Sciatic nerve (tissue), 2 donors: ENCODE measurements around the gene CUL4B. TPM values are rescaled to one million over a fixed set of nuclear protein-coding genes. Genes with fewer than 3 reads are reported as not detected.
"Not testable (repeated sequence)": the region's sequence is repeated elsewhere in the genome, so short reads cannot be mapped to it uniquely, and the experiment has no call there.

ENCODE experiments used
- ATAC-seq: fragments of 200-7000 bp; cut with Tn5 transposase; one replicate; pipeline ENCODE4 v1.9.1; 2020; ENCODE audit warnings: mild to moderate bottlenecking, moderate library complexity
- DNase-seq: peaks from one replicate; pipeline ENCODE4 v3.0.0-alpha.2; 2020; ENCODE audit warnings: low spot score
- intact Hi-C: fragments of 100-400 bp; cut with DNase I; formaldehyde crosslinking; loops from one replicate; pipeline ENCODE4 v1.14.2; 2022
- total RNA-seq: library from RNA; stranded (reverse); fragmentation: NEBNext Ultra II Directional; extraction: Animal tissue kit (Norgen Biotek cat#: 25700); gene quantifications from one replicate; pipeline ENCODE4 v1.2.1, GENCODE V29; 2021
- donor health status: DM: no; HTN: no; CAD: no.
- donor health status: DM: no; HTN: no; CAD: no.

Gene CUL4B
- 38.2 TPM for total RNA-seq

DNA sequence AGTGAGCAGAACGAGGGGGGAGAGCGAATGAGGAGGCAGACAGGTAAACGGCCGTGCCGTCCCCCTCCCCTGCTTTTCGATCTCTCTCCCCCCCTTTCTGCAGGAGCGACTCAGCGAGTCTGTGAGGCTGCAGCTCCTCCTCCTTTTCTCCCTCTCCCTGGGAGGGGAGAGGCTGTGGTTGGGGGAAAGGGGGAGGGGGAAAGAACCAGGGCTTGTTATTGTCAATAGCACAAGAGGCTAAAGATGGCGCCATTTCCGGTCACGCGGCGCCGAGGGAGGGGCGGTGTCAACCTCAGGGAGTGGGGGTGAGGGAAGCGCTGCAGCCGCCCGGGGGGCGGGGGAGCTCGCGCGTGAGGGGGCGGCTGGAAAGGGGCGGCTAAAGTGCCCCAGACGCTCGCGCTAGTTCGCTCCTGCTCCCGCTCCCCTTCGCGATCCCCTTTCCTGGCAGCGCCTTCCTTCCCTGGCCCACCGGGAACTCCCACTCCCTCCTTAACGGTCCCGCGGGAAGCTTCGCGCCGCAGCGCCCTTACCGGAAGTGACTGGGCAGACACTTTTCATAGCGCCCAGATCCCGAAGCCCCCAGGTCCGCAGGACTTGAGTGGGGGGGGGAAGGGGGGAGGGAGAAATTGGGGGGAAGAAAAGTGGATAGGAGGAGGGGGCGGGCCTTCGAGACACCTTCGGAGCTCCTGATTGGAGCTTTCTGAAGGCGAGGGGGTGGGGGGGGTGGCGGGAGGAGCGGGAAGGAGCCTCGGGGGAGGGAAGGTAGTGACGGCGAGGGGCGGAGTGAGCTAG lies at the start of gene CUL4B:
Gene CUL4B, minus strand, starts transcription at position 121 of the 792 bp plus-strand sequence. CDS start 324 bp downstream, outside the sequence.
- ATAC-seq (peak; percentile 98), DNase-seq (peak; percentile 95)
- intact Hi-C loops = no loop called here

DNA sequence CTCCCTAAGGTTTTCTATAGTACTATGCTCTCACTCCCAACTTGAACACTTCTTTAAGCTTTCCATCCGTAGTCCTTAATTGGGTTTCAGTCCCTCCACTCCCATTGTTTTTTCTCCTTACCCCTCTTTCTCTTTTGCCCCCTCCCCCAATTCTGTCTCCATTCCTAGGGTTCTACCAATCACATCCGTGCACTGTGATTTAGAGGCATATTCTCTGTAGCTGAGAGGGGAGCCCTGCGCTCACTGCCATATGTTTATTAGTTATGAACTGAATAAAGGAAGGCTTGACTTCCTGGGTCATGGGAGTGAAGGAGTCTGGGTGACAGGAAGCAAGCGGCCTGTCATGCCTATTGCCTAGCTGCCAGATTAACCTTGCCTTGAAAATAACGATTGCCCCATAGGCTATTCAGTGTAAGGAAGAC lies 43.6 kb upstream of the CUL4B start:
- no peak for DNase-seq
- intact Hi-C loops = no loop called here
- peak; percentile 70 for ATAC-seq

DNA sequence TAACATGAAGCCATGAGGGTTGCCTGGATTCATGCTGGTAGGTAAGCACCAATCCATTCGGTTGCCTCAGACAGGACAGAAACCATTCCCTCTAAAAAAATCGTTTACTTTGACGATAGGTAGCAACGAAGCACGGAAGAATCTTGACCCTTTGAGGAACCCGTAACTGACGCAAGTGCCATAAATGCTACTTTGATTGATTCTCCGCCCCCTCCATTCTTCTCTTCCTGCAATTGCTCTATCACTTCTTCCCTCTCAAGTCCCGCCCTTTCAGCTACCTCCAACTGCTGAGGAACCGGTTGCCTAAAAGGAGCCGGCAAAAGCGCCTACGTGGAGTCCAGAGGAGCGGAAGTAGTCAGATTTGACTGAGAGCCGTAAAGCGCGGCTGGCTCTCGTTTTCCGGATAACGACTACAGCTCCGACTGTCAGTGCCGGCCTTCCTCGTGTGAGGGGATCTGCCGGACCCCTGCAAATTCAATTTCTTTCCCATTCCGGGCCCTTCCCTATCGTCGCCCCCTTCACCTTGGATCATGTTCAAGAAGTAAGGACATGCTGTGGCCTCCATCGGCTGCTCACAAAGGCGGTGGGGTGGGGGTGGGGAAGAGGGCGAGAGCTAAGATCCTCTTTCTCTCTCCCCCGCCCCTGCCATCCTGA lies 43.1 kb upstream of the CUL4B start, which contains the start of gene MCTS1:
Gene MCTS1, plus strand, starts transcription at position 395 of the 654 bp plus-strand sequence. Its CDS starts 136 bp downstream, at position 531.
- intact Hi-C loops = no loop called here

DNA sequence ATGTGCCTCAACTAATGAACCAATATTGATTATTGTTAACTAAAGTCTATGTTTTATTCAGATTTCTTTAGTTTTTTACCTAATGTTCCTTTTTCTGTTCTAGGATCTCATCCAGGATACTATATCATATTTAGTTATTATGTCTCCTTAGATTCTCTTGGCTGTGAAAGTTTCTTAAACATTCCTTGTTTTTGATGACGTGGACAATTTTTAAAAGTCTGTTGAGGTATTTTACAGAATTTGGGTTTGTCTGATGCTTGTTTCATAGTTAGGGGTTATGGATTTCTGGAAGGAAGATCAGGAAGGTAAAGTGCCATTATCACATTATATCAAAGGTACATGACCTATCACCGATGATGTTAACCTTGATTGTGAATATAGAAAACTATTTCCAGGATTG lies 24.9 kb upstream of the CUL4B start:
- ATAC-seq = no peak
- intact Hi-C loops = no loop called here

More for the DNA sequence above, 43.1 kb upstream of the CUL4B start, which contains the start of gene MCTS1:
- ATAC-seq (peak; percentile 96), DNase-seq (peak; percentile 83)

DNA sequence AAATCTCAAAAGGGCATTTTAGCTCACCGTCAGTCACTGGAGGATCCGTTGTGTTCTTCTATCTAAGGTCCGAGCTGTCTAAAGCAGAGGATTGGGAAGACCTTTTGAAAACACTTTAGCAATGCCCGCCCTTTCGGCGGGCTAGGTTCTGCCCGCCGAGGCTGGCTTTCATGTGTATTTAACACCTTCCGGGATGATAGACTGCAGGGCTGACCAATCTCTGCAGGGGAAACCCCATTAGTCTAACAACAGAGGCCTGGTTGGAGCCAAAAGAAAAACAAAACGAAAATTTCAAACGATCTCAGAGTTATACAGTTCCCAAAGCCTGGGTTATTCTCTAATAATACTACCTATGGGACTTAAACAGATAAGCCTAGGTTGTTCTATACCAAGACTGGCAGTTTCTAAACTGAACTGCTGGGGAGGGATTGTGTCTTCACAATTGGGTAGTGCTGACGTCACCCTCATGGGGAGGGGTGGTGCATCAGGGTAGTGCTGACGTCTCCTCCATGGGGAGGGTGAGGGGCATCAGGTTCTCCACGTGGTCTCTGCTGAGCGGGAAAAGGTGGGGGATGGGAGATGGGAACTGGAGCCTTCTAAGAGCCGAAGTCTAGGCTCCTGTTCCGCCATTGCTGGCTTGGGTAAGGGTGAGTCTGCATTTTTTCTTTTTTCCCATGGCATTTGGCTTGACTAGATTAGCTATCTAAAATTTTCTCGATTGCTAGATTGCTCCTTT lies 14.8 kb upstream of the CUL4B start:
- intact Hi-C loops = no loop called here
- DNase-seq = no peak
- ATAC-seq = no peak

More for the DNA sequence above, 24.9 kb upstream of the CUL4B start:
- DNase-seq = no peak

DNA sequence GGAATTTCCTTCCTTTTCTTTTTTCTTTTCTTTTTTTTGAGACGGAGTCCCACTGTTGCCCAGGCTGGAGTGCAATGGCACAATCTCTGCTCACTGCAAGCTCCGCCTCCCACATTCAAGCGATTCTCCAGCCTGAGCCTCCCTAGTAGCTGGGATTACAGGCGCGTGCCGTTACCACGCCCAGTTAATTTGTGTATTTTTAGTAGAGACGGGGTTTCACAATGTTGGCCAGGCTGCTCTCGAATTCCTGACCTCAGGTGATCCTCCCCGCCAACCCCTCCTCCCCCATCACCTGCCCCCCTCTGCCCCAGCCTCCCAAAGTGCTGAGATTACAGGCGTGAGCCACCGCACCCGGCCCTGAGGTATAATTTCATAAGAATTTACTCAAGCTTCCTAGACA lies 13.0 kb upstream of the CUL4B start:
- DNase-seq, intact Hi-C loops, ATAC-seq: not testable (repeated sequence)

DNA sequence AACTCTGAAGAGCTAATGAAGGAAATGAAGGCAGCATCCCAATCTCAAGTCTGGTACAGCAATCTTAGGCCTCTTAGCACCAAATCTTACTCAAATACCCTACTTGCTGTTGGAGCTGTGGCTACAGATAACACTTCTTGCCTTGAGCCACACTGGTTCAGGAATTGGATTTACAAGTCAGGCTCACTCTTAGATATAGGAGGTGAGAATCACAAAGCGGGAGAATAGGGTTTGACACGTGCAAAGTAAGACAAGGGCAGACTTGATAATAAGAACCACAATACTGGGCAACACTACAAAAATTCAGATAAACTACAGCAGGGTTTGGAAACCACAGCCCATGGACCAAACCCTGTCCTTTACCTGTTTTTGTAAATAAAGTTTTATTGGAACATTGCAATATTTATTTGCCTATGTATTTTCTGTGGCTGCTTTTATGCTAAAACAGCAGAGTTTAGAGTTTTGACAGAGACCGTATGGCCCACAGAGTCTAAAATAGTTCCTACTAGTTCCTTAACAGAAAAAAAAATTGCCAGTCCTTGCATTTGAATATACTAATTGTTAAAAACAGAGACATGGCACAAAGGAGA lies 9.3 kb upstream of the CUL4B start:
- intact Hi-C loops = no loop called here
- ATAC-seq (no peak), DNase-seq (no peak)

DNA sequence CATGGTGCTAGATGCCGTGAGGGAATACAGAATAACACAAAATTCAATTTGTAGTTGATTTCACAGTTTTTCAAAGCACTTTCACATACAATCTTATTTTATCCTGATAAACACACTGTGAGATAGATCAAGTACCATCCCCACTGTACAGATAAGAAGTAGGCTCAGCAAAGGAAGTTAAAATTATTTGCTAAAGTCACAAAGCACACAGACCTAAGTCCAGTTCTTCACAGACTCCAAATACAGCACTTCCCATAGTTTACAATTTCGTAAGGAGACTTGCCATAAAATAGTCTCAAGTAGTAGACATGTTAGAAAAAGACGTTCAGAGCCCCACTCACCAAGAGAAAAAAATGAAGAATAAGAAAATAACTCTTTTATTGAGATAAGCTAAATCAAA lies 7.8 kb upstream of the CUL4B start:
- no peak for ATAC-seq
- intact Hi-C loops = no loop called here

DNA sequence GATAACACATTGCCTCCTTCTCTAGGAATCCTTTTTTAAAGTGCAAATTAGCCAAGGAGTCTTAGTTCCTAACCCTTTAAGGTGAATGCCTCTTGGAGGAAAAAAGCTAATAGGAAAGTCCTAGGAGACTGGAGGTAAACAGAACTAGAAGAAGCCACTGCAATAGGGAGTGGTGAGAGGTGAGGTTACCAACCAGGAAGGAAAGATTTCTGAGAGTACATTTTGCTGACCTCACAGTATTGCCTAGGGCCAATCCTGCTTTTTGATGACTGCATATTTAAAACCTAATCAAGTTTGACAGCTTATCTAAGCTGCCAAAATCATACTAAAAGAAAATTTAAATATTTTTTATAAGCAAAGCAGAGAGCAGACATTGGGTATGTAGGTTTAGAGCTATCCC lies 7.3 kb upstream of the CUL4B start:
- DNase-seq (no peak), ATAC-seq (no peak)
- intact Hi-C loops = no loop called here

More for the DNA sequence above, 7.8 kb upstream of the CUL4B start:
- DNase-seq = no peak

DNA sequence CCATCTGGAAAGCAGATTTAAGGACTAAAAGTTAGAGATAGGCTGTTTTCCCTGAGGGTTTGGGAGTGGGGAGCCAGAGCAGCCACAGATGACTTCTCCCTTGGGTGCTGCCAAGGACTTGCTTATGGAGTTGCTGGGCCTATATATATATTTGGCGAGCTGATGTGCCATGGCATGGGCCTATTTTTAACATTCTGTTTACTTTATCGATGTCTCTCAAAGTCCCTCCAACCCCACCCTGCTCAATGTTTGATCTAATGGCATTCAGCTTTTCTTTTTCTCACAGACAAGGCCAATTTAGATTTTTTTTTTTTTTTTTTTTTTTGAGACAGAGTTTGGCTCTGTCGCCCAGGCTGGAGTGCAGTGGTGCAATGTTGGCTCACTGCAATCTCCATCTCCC lies 6.1 kb upstream of the CUL4B start:
- DNase-seq (no peak), ATAC-seq (no peak)
- intact Hi-C loops = no loop called here

DNA sequence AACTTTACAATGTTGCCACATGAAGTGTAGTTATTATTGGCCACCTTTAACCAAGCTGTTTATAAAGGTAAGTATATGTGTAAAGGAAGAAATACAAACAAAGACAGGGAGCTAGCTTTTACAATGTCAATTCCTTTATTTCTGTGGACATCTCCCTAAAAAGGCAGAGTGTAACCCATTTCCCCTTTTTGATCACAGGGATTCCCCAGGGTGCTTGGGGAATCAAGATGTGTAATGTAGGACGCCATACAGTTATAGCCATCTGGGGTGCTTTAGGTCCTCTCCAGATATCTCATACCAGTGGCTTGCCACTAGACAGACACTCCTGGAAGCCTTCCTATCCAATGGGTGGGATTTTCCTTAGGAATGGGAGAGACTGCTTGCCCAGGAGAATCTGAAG lies 4.2 kb upstream of the CUL4B start:
- ATAC-seq (no peak), DNase-seq (no peak)
- intact Hi-C loops = no loop called here

DNA sequence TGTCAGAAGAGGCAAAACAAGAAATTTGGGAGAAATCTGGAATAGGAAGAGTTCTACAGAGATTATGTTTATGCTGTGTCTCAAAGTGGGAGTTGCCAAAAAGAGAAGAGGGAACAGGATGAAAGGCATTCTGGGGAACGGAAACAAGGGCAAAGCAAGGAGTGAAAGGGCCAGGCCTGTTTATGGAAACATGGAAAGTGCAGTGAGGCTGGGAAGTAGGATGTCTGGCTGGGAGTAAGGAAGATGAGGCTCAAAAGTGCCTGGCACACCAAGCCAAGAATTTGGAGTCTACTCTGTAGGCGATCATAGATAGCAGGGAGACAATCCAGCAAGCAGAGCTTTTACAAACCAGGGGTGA lies 1.8 kb upstream of the CUL4B start:
- DNase-seq = no peak
- intact Hi-C loops = no loop called here
- ATAC-seq = no peak

DNA sequence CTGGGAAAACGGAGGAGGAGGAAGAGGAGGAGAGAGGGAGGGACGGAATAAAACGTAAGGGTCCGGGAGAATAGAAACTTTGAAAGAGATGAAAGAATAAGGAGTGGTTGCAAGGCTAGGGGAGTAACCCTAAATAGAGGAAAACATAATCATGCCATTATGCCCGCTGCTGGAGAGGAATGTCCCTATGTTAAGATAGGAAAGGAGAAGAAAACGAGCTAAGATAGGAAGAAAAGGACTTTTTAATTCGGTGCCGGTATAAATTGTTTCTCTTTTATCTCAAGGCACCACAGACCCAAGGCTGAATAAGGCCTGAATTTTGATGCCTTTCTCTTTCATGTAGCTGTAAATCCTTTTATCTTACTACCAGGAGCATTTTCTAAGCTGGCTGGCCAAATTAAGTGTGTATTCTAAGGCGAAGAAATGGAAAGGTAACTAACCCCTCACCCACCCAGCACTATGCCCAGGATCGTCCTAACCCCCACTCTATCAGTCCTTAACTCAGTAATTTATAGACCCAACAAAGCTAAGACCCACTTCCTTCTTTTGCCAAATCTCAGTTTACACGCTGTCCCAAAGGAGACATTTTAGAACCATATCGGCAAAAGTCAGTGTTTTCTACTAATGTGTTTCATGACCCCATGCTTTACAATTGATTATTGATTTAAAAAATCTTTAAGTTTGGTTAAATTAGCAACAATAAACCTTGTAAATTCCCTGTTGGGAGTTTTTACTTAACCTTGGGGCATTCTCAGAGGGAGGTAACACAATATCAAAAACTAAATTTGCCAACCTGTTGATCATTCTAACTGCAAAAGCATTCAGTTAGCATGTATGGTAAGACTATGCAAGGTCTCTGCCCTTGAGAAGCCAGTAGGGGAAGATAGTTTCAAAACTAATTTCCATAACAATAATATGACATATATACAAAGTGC lies 1.1 kb upstream of the CUL4B start:
- DNase-seq (no peak), ATAC-seq (no peak)
- intact Hi-C loops = no loop called here

DNA sequence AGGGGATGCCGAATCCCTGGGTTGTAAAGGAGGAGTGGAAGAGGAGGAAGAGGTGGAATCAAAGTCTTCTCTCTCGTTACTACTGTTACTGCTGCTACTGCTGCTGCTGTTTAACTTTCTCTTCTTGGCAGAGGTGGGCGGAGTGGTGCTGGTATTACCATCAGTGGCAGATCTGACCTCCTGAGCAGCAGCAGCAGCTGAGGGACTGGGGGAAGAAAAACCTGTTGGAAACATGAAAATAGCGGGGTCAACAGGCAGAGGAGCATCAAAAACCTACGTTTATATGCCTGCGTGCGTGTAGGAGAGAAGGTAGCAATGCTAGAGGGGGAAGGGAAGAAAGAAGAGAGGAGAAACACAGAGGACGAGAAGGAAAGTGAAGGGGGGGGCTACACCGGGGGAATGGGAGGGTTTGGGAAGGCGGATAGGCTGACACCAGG lies 339 bp downstream of the CUL4B start:
- DNase-seq = peak; percentile 60
- peak; percentile 73 for ATAC-seq
- intact Hi-C loops = no loop called here

DNA sequence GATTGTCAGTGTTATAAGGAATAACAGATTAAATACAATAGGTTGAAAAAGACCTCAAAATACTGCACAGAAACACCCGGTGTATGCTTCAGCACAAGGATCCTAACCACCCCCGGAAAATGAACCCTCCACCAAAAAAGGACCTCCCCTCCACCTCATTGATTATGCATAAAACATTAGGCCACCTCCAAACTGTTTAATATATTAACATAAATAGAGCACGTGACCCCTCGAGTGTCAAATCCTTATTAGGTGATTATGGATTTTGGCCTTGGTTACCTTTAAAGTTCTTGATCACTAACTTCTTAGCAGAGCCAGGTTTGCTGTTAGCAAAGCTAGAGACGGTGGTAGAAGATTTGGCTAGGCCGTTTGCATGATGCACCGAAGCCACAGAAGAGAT lies 958 bp downstream of the CUL4B start:
- intact Hi-C loops = no loop called here
- ATAC-seq (no peak), DNase-seq (no peak)

DNA sequence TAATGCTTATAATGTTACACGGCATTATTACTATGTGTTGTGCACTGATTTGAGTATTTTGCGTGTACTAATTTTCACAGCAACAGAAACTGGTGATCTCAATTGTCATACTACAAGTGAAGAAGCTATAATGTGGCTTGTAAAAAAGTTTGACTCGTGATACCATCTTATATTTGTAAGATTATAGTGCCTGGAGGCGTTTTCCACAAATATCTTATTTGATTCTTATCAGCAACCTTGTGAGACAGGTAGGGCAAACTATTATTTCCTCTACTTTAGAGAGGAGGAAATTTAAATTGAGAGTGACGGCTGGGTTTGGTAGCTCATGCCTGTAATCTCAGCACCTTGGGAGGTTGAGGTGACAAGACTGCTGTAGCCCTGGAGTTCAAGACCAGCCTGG lies 4.5 kb downstream of the CUL4B start:
- intact Hi-C loops = no loop called here
- no peak for DNase-seq
- ATAC-seq = no peak

DNA sequence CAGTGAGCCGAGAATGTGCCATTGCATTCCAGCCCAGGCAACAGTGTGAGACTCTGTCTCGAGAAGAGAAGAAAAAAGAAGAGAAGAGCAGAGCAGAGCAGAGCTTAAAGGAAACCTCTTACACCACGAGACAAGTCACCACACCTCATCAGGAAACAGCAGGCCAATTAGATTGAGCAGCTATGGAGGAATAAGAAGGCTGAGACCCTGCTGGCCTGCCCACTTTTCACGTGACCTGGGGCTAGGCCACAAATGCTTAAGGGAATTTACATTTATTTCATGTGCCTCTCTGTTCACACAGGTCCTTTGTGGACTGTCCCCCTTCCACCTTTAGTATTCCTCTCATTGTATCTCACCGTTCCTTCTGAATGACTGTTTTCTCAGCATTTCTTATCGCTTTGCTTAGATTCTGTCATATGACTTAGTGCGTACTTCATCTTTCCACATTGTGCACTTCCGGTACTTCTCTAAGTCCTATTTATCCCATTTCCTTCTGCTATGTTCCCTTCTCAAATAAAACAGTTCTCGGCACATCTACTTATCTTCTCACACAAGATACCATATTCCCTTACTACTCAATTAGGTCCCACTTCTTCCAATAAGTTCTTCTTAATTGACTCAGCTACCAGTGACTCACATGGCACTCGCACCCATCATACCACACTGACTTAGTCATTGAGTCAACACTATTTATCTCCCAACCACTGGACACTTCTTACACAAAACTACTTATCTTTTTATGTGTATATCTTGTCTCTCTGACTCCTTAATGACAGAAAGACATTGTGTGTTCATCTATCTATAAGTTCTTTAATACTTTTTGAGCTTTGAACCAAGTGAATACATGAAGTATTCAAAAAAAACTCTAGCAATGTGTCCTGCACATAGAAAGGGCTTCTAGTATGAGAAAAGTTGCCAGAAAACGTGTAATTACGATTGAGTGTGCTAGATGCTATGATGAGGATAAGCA lies 11.0 kb downstream of the CUL4B start:
- intact Hi-C loops = no loop called here
- DNase-seq (no peak), ATAC-seq (no peak)
